ENCODE data around the gene ACOT7.

Gene ACOT7

DNA sequence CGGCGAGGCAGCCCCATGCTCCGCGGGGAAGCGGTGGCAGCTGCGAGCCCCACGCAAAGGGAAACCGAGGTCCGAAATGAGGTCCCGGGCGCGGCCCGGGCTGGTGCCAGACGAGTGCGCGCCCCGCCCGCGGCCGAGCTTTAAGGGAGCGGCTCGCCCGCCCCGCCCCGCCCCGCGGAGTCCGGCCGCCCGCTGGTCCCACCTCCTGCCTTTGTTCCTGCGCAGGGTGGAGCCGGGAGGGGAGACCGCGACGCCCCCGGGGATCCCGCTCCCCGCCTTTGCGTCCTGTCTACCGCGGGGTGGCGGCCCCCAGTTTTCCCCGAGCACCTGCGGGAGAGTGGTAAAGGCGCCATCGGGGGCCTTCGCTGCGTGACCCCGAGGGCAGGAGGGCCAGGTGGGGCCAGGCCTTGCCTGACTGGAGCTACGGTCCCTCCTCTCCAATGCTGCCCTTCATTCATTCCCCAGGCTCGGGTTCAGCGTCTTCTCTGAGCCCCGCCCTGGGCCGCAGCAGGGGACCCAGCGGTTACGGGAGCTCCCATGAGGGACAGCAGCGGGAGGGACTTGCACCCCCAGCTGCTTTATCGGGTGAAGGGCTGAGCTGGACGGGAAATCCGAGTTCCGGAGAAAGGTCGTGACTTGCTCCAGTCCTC, 26.4 kb upstream of the ACOT7 start, which contains the start of gene HES2:
TSS of gene HES2 (minus strand) at position 116 of the 650 bp plus-strand sequence. CDS start at position 17, 99 bp downstream.
- peak; percentile 94 for TF ChIP-seq ZBTB7A (IDR thresholded peaks at IDR 0.05; ENCODE audit: low read depth)
- TF ChIP-seq, protein P1, sequence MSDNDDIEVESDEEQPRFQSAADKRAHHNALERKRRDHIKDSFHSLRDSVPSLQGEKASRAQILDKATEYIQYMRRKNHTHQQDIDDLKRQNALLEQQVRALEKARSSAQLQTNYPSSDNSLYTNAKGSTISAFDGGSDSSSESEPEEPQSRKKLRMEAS (IDR thresholded peaks at IDR 0.05): peak; percentile 52; the same call in 1 of the 2 replicates
- no peak for TF ChIP-seq CREB1 (IDR thresholded peaks at IDR 0.05; ENCODE audit: low read depth)
- TF ChIP-seq CEBPB (IDR thresholded peaks at IDR 0.05): no peak
- no peak; the same call in 1 of the 2 replicates for TF ChIP-seq TEAD4 (IDR thresholded peaks at IDR 0.05)
- peak; percentile 43 for TF ChIP-seq FOXM1 (IDR thresholded peaks at IDR 0.05; ENCODE audit: borderline replicate concordance, low read depth)
- TF ChIP-seq, protein P2, sequence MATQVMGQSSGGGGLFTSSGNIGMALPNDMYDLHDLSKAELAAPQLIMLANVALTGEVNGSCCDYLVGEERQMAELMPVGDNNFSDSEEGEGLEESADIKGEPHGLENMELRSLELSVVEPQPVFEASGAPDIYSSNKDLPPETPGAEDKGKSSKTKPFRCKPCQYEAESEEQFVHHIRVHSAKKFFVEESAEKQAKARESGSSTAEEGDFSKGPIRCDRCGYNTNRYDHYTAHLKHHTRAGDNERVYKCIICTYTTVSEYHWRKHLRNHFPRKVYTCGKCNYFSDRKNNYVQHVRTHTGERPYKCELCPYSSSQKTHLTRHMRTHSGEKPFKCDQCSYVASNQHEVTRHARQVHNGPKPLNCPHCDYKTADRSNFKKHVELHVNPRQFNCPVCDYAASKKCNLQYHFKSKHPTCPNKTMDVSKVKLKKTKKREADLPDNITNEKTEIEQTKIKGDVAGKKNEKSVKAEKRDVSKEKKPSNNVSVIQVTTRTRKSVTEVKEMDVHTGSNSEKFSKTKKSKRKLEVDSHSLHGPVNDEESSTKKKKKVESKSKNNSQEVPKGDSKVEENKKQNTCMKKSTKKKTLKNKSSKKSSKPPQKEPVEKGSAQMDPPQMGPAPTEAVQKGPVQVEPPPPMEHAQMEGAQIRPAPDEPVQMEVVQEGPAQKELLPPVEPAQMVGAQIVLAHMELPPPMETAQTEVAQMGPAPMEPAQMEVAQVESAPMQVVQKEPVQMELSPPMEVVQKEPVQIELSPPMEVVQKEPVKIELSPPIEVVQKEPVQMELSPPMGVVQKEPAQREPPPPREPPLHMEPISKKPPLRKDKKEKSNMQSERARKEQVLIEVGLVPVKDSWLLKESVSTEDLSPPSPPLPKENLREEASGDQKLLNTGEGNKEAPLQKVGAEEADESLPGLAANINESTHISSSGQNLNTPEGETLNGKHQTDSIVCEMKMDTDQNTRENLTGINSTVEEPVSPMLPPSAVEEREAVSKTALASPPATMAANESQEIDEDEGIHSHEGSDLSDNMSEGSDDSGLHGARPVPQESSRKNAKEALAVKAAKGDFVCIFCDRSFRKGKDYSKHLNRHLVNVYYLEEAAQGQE (IDR thresholded peaks at IDR 0.05; ENCODE audit: low read depth): no peak
- 0 out of 2 replicates have a peak, but pooled peaks have one; percentile 8 for TF ChIP-seq TAF1 (IDR thresholded peaks at IDR 0.05; ENCODE audit: low read depth)
- TF ChIP-seq TCF12 (IDR thresholded peaks at IDR 0.05; ENCODE audit: low read depth): peak; percentile 89
- no peak; the same call in none of the 2 replicates for TF ChIP-seq NFIC (IDR thresholded peaks at IDR 0.05)
- no peak for TF ChIP-seq EGR1 (IDR thresholded peaks at IDR 0.05)
- no peak for TF ChIP-seq YY1 (IDR thresholded peaks at IDR 0.05; ENCODE audit: low read depth)
- TF ChIP-seq, protein P3, sequence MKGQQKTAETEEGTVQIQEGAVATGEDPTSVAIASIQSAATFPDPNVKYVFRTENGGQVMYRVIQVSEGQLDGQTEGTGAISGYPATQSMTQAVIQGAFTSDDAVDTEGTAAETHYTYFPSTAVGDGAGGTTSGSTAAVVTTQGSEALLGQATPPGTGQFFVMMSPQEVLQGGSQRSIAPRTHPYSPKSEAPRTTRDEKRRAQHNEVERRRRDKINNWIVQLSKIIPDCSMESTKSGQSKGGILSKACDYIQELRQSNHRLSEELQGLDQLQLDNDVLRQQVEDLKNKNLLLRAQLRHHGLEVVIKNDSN (IDR thresholded peaks at IDR 0.05): no peak
- no peak for TF ChIP-seq RAD21 (IDR thresholded peaks at IDR 0.05; ENCODE audit: low read depth)
- peak; percentile 78 for TF ChIP-seq EP300 (IDR thresholded peaks at IDR 0.05; ENCODE audit: borderline replicate concordance)

DNA sequence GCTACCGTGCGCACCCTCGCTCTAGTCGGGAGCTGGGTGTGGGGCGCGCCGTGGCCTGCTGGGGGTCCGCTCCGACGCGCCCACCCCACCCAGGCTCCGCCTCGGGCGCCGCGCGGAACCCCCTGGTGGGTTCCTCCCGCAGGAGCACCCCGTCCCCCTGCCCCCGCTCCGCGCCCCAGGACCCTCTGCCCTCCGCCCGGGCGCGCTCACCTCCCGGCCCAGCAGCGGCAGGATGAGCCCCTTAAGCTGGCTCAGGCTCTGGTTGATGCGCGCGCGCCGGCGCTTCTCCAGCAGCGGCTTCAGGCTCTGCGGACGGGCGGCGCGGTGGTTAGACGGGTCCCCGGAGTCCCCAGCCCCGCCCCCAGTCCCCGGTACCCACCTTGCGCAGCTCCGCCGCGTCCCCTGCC, 25.8 kb upstream of the ACOT7 start:
- TF ChIP-seq TCF12 (IDR thresholded peaks at IDR 0.05; ENCODE audit: low read depth) (no peak), CEBPB (IDR thresholded peaks at IDR 0.05) (no peak), EGR1 (IDR thresholded peaks at IDR 0.05) (no peak), NFIC (IDR thresholded peaks at IDR 0.05) (no peak), TEAD4 (IDR thresholded peaks at IDR 0.05) (no peak), EP300 (IDR thresholded peaks at IDR 0.05; ENCODE audit: borderline replicate concordance) (no peak), TAF1 (IDR thresholded peaks at IDR 0.05; ENCODE audit: low read depth) (no peak), YY1 (IDR thresholded peaks at IDR 0.05; ENCODE audit: low read depth) (no peak), ZBTB7A (IDR thresholded peaks at IDR 0.05; ENCODE audit: low read depth) (no peak), CREB1 (IDR thresholded peaks at IDR 0.05; ENCODE audit: low read depth) (no peak), FOXM1 (IDR thresholded peaks at IDR 0.05; ENCODE audit: borderline replicate concordance, low read depth) (no peak), RAD21 (IDR thresholded peaks at IDR 0.05; ENCODE audit: low read depth) (no peak)
- TF ChIP-seq, protein P3 (IDR thresholded peaks at IDR 0.05): no peak
- TF ChIP-seq, protein P1 (IDR thresholded peaks at IDR 0.05): no peak
- TF ChIP-seq, protein P2 (IDR thresholded peaks at IDR 0.05; ENCODE audit: low read depth): no peak

DNA sequence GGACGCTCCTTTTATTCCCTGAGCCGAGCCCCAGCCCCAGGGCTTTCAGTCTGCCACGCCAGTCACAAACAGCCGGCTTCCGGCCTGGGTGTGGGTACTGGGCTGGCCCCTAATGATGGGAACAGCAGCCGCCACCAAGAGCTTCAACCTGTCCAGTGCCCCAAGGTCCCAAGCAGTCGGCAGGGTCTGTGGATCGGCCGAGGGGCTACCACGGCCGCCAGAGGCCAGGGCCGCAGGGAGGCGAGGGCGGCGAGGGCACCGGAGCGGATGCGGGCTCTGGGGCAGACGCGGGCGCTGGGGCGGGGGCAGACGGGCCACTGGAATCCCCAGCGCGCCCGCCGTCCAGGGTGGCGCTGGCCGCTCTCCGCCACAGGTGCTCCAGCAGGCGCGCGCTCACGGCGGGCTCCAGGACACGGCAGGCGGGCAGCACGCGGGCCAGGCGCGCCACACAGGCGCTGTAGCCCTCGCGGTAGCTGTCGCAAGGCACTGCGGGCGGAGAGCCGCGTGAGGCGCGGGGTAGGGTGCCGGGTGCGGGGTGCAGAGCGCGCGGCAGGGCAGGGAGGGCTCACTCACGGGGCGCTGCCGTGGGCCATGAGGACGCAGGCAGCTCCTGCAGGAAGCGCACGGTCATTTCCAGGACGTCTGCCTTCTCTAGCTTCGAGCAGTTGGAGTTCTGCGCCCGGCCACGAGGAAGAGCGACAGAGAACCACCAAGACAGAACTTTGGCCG, 25.3 kb upstream of the ACOT7 start:
- no peak for TF ChIP-seq YY1 (IDR thresholded peaks at IDR 0.05; ENCODE audit: low read depth)
- TF ChIP-seq, protein P1 (IDR thresholded peaks at IDR 0.05): peak; percentile 44; the same call in 1 of the 2 replicates

DNA sequence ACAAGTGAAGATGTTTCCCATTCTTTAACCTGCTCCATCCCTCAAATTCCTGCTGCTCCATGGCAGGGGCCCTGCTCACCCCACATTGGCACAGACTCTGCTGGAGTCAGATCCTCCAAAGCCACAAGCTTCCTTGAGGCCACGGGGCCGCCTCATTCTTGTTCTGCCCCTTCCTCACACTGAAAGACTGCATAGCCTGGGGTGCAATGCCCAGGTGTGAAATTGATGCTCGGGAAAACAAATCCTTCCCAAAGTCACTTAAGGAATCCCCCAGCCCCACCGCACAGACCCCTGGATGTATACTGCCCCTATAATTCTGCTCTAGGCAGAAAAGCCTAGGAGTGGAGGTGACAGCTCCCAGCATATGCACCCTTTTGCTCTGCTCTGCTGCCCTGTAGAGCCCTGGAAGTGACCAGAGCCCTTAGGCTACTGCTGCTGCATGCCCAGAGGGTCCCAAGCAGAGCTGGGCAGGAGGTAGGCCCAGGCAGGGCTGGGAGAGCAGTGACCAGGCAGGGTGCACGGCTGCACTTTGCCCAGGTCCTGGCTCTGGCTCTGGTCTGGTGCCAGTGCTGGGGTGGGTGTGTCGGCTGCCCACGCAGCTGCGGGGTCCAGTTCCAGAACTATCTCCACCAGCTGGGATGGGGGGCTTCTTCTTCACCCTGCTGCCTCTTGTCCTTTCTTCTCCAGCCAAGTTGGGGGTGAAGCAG, 24.5 kb upstream of the ACOT7 start:
- TF ChIP-seq FOXM1 (IDR thresholded peaks at IDR 0.05; ENCODE audit: borderline replicate concordance, low read depth): no peak
- no peak for TF ChIP-seq TAF1 (IDR thresholded peaks at IDR 0.05; ENCODE audit: low read depth)
- no peak for TF ChIP-seq CEBPB (IDR thresholded peaks at IDR 0.05)
- no peak for TF ChIP-seq TCF12 (IDR thresholded peaks at IDR 0.05; ENCODE audit: low read depth)
- no peak for TF ChIP-seq ZBTB7A (IDR thresholded peaks at IDR 0.05; ENCODE audit: low read depth)
- TF ChIP-seq NFIC (IDR thresholded peaks at IDR 0.05): no peak
- TF ChIP-seq EP300 (IDR thresholded peaks at IDR 0.05; ENCODE audit: borderline replicate concordance): no peak
- TF ChIP-seq, protein P1 (IDR thresholded peaks at IDR 0.05): no peak
